ENCODE results near the gene JARID2. TPM values are rescaled to one million over a fixed set of nuclear protein-coding genes. Genes with fewer than 3 reads are reported as not detected.

Gene JARID2
- total and polyA plus RNA-seq, 2 of the 13 experiments (the other 11 are each of a cell fraction or from before 2014, with no cell fraction given) = 7.5 to 10.3 TPM

DNA sequence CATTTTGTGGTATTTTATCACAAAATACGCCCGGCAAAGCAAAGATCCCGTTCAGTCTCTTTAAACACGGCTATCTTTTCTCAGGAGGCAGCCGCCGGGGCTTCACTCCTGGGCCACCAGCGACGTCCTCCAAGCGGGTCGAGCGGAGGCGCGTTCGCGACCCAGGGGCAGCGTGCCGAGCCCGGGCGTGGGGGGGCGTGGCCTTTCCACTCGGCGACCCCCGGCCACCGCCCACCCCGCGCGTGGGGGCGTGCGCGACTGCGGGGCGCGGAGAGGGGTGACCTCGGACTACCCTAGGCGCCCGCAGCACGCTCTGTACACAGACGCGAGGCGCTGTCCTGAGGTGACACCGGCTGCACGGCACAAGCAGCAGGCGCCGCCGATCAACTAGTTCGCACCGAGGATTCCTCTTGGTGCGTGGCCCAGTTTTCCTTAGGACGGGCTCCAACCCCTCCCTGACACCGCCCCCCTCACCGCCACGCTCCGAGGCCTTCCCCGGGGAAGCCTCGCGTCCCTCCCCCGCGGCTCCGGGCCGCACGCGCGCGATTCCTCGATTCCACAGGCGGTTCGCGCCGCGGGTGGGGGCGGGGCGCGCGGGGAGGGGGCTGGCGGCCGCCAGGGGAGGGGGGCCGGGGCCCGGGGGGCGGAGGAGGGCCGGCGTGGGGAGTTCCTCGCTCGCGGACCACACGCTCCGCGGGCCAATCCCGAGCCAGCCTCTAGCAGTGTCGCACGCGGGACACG, 1.1 kb upstream of the JARID2 start (continued):
- TF ChIP-seq, protein P1, sequence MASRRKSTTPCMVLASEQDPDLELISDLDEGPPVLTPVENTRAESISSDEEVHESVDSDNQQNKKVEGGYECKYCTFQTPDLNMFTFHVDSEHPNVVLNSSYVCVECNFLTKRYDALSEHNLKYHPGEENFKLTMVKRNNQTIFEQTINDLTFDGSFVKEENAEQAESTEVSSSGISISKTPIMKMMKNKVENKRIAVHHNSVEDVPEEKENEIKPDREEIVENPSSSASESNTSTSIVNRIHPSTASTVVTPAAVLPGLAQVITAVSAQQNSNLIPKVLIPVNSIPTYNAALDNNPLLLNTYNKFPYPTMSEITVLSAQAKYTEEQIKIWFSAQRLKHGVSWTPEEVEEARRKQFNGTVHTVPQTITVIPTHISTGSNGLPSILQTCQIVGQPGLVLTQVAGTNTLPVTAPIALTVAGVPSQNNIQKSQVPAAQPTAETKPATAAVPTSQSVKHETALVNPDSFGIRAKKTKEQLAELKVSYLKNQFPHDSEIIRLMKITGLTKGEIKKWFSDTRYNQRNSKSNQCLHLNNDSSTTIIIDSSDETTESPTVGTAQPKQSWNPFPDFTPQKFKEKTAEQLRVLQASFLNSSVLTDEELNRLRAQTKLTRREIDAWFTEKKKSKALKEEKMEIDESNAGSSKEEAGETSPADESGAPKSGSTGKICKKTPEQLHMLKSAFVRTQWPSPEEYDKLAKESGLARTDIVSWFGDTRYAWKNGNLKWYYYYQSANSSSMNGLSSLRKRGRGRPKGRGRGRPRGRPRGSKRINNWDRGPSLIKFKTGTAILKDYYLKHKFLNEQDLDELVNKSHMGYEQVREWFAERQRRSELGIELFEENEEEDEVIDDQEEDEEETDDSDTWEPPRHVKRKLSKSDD (CRISPR knock-in tag; IDR thresholded peaks at IDR 0.05; ENCODE audit: low read depth) = peak; percentile 64; the same call in 1 of the 2 replicates
- no peak for TF ChIP-seq RFX1 (IDR thresholded peaks at IDR 0.05)
- no peak for TF ChIP-seq ZNF382 (CRISPR knock-in tag; IDR thresholded peaks at IDR 0.05; ENCODE audit: borderline replicate concordance)
- TF ChIP-seq, protein P2, sequence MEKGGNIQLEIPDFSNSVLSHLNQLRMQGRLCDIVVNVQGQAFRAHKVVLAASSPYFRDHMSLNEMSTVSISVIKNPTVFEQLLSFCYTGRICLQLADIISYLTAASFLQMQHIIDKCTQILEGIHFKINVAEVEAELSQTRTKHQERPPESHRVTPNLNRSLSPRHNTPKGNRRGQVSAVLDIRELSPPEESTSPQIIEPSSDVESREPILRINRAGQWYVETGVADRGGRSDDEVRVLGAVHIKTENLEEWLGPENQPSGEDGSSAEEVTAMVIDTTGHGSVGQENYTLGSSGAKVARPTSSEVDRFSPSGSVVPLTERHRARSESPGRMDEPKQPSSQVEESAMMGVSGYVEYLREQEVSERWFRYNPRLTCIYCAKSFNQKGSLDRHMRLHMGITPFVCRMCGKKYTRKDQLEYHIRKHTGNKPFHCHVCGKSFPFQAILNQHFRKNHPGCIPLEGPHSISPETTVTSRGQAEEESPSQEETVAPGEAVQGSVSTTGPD (CRISPR knock-in tag; IDR thresholded peaks at IDR 0.05) = no peak
- 0 out of 2 replicates have a peak, but pooled peaks have one; percentile 54 for TF ChIP-seq AKAP8 (CRISPR knock-in tag; IDR thresholded peaks at IDR 0.05)
- TF ChIP-seq, protein P3, sequence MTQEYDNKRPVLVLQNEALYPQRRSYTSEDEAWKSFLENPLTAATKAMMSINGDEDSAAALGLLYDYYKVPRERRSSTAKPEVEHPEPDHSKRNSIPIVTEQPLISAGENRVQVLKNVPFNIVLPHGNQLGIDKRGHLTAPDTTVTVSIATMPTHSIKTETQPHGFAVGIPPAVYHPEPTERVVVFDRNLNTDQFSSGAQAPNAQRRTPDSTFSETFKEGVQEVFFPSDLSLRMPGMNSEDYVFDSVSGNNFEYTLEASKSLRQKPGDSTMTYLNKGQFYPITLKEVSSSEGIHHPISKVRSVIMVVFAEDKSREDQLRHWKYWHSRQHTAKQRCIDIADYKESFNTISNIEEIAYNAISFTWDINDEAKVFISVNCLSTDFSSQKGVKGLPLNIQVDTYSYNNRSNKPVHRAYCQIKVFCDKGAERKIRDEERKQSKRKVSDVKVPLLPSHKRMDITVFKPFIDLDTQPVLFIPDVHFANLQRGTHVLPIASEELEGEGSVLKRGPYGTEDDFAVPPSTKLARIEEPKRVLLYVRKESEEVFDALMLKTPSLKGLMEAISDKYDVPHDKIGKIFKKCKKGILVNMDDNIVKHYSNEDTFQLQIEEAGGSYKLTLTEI (CRISPR knock-in tag; conservative IDR thresholded peaks at IDR 0.05) = no peak
- TF ChIP-seq, protein P4, sequence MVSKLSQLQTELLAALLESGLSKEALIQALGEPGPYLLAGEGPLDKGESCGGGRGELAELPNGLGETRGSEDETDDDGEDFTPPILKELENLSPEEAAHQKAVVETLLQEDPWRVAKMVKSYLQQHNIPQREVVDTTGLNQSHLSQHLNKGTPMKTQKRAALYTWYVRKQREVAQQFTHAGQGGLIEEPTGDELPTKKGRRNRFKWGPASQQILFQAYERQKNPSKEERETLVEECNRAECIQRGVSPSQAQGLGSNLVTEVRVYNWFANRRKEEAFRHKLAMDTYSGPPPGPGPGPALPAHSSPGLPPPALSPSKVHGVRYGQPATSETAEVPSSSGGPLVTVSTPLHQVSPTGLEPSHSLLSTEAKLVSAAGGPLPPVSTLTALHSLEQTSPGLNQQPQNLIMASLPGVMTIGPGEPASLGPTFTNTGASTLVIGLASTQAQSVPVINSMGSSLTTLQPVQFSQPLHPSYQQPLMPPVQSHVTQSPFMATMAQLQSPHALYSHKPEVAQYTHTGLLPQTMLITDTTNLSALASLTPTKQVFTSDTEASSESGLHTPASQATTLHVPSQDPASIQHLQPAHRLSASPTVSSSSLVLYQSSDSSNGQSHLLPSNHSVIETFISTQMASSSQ (IDR thresholded peaks at IDR 0.05; ENCODE audit: low read depth) = no peak
- TF ChIP-seq, protein P4 (CRISPR knock-in tag; IDR thresholded peaks at IDR 0.05; ENCODE audit: borderline replicate concordance) = 0 out of 2 replicates have a peak, but pooled peaks have one; percentile 22
- TF ChIP-seq, protein P5, sequence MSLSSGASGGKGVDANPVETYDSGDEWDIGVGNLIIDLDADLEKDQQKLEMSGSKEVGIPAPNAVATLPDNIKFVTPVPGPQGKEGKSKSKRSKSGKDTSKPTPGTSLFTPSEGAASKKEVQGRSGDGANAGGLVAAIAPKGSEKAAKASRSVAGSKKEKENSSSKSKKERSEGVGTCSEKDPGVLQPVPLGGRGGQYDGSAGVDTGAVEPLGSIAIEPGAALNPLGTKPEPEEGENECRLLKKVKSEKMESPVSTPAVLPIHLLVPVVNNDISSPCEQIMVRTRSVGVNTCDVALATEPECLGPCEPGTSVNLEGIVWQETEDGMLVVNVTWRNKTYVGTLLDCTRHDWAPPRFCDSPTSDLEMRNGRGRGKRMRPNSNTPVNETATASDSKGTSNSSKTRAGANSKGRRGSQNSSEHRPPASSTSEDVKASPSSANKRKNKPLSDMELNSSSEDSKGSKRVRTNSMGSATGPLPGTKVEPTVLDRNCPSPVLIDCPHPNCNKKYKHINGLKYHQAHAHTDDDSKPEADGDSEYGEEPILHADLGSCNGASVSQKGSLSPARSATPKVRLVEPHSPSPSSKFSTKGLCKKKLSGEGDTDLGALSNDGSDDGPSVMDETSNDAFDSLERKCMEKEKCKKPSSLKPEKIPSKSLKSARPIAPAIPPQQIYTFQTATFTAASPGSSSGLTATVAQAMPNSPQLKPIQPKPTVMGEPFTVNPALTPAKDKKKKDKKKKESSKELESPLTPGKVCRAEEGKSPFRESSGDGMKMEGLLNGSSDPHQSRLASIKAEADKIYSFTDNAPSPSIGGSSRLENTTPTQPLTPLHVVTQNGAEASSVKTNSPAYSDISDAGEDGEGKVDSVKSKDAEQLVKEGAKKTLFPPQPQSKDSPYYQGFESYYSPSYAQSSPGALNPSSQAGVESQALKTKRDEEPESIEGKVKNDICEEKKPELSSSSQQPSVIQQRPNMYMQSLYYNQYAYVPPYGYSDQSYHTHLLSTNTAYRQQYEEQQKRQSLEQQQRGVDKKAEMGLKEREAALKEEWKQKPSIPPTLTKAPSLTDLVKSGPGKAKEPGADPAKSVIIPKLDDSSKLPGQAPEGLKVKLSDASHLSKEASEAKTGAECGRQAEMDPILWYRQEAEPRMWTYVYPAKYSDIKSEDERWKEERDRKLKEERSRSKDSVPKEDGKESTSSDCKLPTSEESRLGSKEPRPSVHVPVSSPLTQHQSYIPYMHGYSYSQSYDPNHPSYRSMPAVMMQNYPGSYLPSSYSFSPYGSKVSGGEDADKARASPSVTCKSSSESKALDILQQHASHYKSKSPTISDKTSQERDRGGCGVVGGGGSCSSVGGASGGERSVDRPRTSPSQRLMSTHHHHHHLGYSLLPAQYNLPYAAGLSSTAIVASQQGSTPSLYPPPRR (CRISPR knock-in tag; IDR thresholded peaks at IDR 0.05; ENCODE audit: borderline replicate concordance) = no peak
- no peak; the same call in 1 of the 2 replicates for TF ChIP-seq IRX3 (CRISPR knock-in tag; IDR thresholded peaks at IDR 0.05; ENCODE audit: borderline replicate concordance, low read depth)
- TF ChIP-seq ZNF263 (CRISPR knock-in tag; IDR thresholded peaks at IDR 0.05) = no peak
- no peak for TF ChIP-seq ZNF569 (CRISPR knock-in tag; IDR thresholded peaks at IDR 0.05; ENCODE audit: borderline replicate concordance)

Data from HepG2 (cell line).